Germinal center (tissue), 1 donor: ENCODE results near the gene SUPT20H.
"Not testable (repeated sequence)": the region's sequence is repeated elsewhere in the genome, so short reads cannot be mapped to it uniquely, and the experiment has no call there.

Experiments used
- DNase-seq: peaks from one replicate; pipeline ENCODE4 v3.0.0; 2012; ENCODE audit warnings: mixed read lengths, low spot score

The SUPT20H gene

GRCh38 chr13:37069597-37070103 lies 10.2 kb upstream of the SUPT20H start:
- no peak for DNase-seq

- no peak for DNase-seq
Observed at GRCh38 chr13:37068962-37069361, 9.5 kb upstream of the SUPT20H start.

- DNase-seq, result no peak
Observed at GRCh38 chr13:37067874-37068273, 8.4 kb upstream of the SUPT20H start.

GRCh38 chr13:37065890-37066526 lies 6.5 kb upstream of the SUPT20H start:
- DNase-seq, result no peak

- DNase-seq, result no peak
Observed at GRCh38 chr13:37059848-37060192, 332 bp upstream of the SUPT20H start.

GRCh38 chr13:37056228-37056627 lies 3.3 kb downstream of the SUPT20H start:
- not testable (repeated sequence) for DNase-seq

GRCh38 chr13:37053111-37053510 lies 6.4 kb downstream of the SUPT20H start:
- not testable (repeated sequence) for DNase-seq

- no peak for DNase-seq
Observed at GRCh38 chr13:37049810-37050209, 9.7 kb downstream of the SUPT20H start.

GRCh38 chr13:37047846-37048245 lies 11.6 kb downstream of the SUPT20H start:
- no peak for DNase-seq

- no peak for DNase-seq
Observed at GRCh38 chr13:37047032-37047431, 12.5 kb downstream of the SUPT20H start.

GRCh38 chr13:37046062-37046461 lies 13.4 kb downstream of the SUPT20H start:
- DNase-seq, result no peak

GRCh38 chr13:37040789-37041188 lies 18.7 kb downstream of the SUPT20H start:
- DNase-seq, result no peak

GRCh38 chr13:37039896-37040295 lies 19.6 kb downstream of the SUPT20H start:
- no peak for DNase-seq

GRCh38 chr13:37037241-37037640 lies 22.2 kb downstream of the SUPT20H start:
- no peak for DNase-seq

GRCh38 chr13:37029617-37030016 lies 29.9 kb downstream of the SUPT20H start:
- DNase-seq, result no peak

- no peak for DNase-seq
Observed at GRCh38 chr13:37027639-37028038, 31.8 kb downstream of the SUPT20H start.

GRCh38 chr13:37026771-37027170 lies 32.7 kb downstream of the SUPT20H start:
- DNase-seq, result no peak

- no peak for DNase-seq
Observed at GRCh38 chr13:37023871-37024270, 35.6 kb downstream of the SUPT20H start.

- no peak for DNase-seq
Observed at GRCh38 chr13:37014609-37015008, 44.9 kb downstream of the SUPT20H start.

GRCh38 chr13:37011788-37012187 lies 47.7 kb downstream of the SUPT20H start:
- DNase-seq, result no peak

GRCh38 chr13:37011002-37011401 lies 48.5 kb downstream of the SUPT20H start:
- no peak for DNase-seq

- no peak for DNase-seq
Observed at GRCh38 chr13:37010424-37010823, 49.1 kb downstream of the SUPT20H start.

GRCh38 chr13:37009692-37010091 lies 49.8 kb downstream of the SUPT20H start:
- DNase-seq, result no peak

GRCh38 chr13:37001921-37002250 lies 57.6 kb downstream of the SUPT20H start:
- DNase-seq, result no peak
